T-helper 1 cell treated with Interleukin-12 subunit alpha and Interleukin-12 subunit beta and Interleukin-4 antibody, amounts not matched to agents 30 ng/mL and 1 ng/mL, for 36 hours (primary cell): ENCODE results near the gene AGAP1. TPM values are rescaled to one million over a fixed set of nuclear protein-coding genes. Genes with fewer than 3 reads are reported as not detected.

ENCODE experiments used
- intact Hi-C: fragments of 100-400 bp; cut with micrococcal nuclease; formaldehyde crosslinking; loops from one replicate; pipeline ENCODE4 v1.15.1; 2024
- total RNA-seq: library from RNA; stranded (reverse); gene quantifications from 2 replicates; pipeline ENCODE4 v1.2.3, GENCODE V29; 2022

The AGAP1 gene
- total RNA-seq, 1 donor from 2014 or later: 2.7 TPM

GRCh38 chr2:235486729-235487128 is 7.1 kb upstream of the AGAP1 start:
- intact Hi-C loops: no loop called here

- intact Hi-C loops: no loop called here
These were observed 3.9 kb upstream of the AGAP1 start for GRCh38 chr2:235489897-235490296.

- intact Hi-C loops: no loop called here
These were observed 946 bp upstream of the AGAP1 start for GRCh38 chr2:235492850-235493344.

- intact Hi-C loops: no loop called here
These were observed 455 bp upstream of the AGAP1 start for GRCh38 chr2:235493402-235493774.

- intact Hi-C loops: loop anchor here (5.0 kb wide), 1 partner anchor 682 kb away; no protein-coding TSS in a partner anchor
These were observed 1.0 kb downstream of the AGAP1 start for GRCh38 chr2:235494716-235495372.

GRCh38 chr2:235495373-235496238 is 1.8 kb downstream of the AGAP1 start:
- intact Hi-C loops: loop anchor here (5.0 kb wide), 1 partner anchor 682 kb away; no protein-coding TSS in a partner anchor

GRCh38 chr2:235496239-235496621 is 2.4 kb downstream of the AGAP1 start:
- intact Hi-C loops: loop anchor here (5.0 kb wide), 1 partner anchor 681 kb away; no protein-coding TSS in a partner anchor

- intact Hi-C loops: loop anchor here (5.0 kb wide), 1 partner anchor 680 kb away; no protein-coding TSS in a partner anchor
These were observed 3.3 kb downstream of the AGAP1 start for GRCh38 chr2:235497096-235497495.

GRCh38 chr2:235498541-235498940 is 4.7 kb downstream of the AGAP1 start:
- intact Hi-C loops: loop anchor here (5.0 kb wide), 1 partner anchor 679 kb away; no protein-coding TSS in a partner anchor

GRCh38 chr2:235498946-235499812 is 5.3 kb downstream of the AGAP1 start:
- intact Hi-C loops: loop anchor here (5.0 kb wide), 1 partner anchor 678 kb away; no protein-coding TSS in a partner anchor

GRCh38 chr2:235500110-235500760 is 6.4 kb downstream of the AGAP1 start:
- intact Hi-C loops: no loop called here

- intact Hi-C loops: no loop called here
These were observed 7.2 kb downstream of the AGAP1 start for GRCh38 chr2:235500761-235501672.

GRCh38 chr2:235501673-235502031 is 7.8 kb downstream of the AGAP1 start:
- intact Hi-C loops: no loop called here

GRCh38 chr2:235502336-235502735 is 8.5 kb downstream of the AGAP1 start:
- intact Hi-C loops: no loop called here

- intact Hi-C loops: no loop called here
These were observed 10.8 kb downstream of the AGAP1 start for GRCh38 chr2:235504441-235505180.

GRCh38 chr2:235505181-235505741 is 11.4 kb downstream of the AGAP1 start:
- intact Hi-C loops: no loop called here

- intact Hi-C loops: no loop called here
These were observed 12.6 kb downstream of the AGAP1 start for GRCh38 chr2:235506291-235506996.
